ENCODE data around the gene PARD3.

The PARD3 gene

DNA sequence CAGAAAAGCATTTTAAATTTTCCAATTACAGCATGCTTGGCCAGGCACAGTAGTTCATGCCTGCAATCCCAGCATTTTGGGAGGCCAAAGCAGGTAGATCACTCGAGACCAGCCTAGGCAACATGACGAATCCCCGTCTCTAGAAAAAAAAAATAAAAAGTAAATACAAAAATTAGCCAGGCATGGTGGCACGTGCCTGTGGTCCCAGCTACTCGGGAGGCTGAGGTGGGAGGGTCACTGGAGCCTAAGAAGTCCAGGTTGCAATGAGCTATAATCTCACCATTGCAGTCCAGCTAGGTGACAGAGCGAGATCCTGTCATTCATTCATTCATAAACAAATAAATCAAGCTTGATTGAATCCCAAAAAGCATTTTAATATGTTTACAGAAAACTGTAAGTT lies 234.9 kb downstream of the PARD3 start:
- DNase-seq (ENCODE audit: low read depth), result no peak

DNA sequence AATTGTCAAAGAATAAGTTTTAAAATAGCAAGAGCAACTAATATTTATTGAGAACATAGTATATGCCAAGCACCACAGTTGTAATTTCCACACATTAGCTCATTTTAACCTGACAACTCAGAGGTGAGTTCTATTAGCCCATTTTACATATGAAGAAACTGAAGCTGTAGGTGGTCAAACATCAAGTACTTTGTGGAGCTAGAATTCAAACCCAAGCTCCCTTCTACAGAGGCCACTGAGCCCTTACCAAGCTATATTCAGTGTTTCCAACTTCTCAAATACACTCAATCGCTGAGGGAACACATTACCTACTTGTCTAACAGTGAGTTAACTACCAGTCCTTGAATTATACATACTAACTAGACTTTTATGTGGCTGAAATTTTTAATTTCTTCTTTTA lies 236.6 kb downstream of the PARD3 start:
- DNase-seq (ENCODE audit: low read depth), result no peak

DNA sequence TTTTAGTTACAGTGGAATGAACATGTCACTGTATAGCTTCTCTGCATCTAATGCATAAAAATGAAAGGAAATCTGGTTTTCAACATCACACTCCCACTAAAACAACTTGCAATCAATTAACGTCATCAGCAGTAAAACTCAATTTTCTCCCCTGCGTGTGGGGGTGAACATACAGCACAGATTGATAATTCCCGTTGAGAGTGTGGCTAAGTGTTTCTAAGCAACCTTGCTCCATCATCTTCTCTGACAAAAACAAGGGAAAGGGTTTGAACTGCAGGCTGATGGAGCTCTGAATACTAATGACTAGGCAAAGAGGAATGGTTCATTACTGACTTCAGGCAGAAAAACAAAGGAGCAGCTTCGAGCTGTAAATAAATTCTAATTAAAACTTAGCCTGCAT lies 238.3 kb downstream of the PARD3 start:
- DNase-seq (ENCODE audit: low read depth), result no peak

DNA sequence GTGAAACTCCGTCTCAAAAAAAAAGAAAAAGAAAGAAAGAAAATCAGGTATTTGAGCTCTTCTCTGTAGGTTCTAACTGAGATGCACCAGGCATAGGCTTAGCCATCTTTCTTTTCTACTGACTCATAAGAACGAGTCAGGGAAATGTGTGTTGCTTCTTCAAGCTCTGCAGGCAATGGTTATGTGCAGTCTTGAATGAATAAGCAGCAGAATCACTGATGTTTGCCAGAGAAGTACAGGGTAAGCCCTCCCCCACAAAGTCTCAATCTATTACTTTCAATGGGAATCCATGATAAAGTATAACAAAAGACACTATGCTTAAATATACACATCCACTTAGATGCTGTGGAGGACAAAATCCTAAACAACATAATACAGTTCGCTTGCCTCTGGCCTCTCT lies 239.2 kb downstream of the PARD3 start:
- no peak for DNase-seq (ENCODE audit: low read depth)

DNA sequence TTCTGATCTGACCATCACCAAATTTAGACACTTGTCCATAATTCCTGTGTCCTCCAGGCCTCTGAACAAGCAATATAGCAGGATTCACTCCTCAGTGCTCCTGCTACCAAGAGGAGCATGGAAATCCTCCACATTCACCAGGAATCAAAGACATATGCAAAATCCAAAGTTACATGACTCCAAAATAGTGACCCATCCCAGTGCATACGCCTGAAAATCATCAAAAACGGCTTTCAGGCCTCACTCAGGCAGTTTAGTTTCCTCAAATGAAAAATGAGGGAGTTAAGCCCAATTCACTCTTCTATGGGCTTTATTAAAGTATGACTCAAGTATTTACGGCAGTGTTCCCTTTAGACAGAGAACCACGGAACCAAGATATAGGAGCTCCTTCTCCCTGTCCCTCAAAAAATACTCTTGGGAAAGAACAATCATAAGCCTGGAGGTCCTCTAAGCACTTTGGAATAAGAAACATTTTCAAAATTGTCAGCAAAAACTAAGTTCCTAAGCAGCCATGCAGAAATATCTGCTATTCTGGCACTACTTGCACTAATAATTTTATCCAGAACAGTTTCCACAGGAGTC lies 240.7 kb downstream of the PARD3 start:
- no peak for DNase-seq (ENCODE audit: low read depth)

DNA sequence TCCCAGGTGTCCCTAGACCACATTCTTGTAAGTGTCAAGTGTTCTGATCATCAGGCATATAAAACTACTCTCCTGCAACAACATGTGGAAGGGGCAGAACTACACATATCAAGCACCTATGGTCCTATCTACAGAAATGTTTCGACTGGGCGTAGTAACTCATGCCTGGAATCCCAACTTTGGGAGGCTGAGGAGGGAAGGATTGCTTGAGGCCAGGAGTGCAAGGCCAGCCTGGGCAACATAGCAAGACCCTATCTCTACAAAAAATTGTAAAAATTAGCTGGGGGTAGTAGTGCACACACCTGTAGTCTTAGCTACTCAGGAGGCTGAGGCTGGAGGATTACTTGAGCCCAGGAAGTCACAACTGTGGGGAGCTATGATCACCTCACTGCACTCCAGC lies 244.2 kb downstream of the PARD3 start:
- no peak for DNase-seq (ENCODE audit: low read depth)

DNA sequence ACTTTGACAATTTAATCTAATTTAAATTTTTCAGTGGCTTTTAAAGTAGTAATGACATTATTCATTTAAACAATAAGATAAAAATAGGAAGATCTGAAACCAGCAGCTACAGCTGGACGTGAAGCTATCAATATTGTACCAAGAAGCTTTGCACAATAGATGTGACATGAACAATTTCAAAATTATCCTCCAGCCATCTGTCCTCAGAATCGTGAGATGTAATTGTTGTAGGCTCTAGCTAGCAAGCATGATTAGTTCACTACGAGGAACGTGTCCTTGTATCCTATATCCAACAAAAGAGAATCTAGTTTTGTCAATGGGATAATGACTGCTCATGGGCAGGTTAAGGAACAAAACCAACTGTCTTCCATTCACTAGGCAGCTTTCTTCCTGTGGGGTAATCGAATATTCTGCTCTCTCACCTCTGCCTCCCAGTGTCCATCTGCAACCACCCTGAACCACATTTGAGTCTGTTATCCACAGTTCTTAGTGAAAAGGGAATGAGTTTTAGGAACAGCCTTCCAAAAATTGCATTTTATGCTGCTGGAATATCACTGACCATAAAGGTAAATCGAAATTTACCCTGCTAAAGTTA lies 247.3 kb downstream of the PARD3 start:
- no peak for DNase-seq (ENCODE audit: low read depth)

DNA sequence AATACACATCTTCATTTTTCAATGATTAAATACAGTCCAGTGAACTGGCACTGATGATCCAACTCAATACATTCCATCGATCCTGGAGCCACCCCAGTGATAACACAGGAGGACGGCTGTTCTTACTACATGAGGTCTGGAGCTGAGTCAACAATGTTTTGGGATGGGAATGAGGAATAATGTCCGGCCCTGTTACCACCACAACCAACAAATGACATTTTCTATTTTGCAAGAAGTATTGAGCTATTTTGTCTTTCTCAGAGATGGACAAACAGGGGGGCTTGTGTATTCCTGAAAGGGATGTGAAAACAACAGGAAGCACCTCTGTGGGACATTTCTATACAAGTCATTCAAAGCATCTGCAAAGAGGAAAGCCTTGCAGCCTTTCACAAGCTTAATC lies 249.2 kb downstream of the PARD3 start:
- DNase-seq (ENCODE audit: low read depth), result no peak

DNA sequence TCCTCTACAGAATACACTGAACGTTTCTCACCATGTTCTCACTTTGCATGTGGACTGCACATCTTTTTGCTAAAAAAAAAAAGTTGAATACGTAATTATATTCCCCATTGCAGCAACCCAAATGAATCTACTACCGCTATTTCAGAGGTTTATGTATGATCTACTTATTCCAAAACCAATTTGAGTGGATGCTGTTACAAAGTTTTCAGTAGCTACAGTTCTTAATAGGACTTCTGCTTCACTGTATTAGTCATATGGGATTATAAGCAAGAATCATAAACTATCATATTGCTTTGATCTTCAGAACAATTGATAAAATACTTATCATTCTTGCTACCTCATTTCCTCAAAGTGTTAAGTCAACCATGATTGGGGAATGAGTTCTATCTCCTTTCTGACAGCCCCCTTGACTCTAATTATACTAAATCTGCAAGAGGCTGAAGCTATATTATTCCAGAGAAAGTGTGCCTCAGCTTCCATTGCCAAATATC lies 257.0 kb downstream of the PARD3 start:
- no peak for DNase-seq (ENCODE audit: low read depth)

DNA sequence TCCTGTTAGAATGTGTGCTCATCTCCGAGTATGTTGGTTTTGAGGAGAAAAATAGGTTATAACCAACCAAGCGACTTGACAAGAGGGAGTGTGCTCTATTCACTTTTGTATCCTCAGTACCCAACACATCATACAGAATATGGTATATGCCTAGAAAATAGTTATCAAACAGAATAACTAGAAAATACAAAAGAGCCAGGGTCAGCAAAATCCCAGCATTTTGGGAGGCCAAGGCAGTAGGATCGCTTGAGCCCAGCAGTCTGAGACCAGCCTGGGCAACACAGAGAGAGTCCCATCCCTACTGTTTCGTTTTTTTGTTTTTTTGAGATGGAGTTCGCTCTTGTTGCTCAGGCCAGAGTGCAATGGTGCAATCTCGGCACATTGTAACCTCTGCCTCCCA lies 257.9 kb downstream of the PARD3 start:
- no peak for DNase-seq (ENCODE audit: low read depth)

DNA sequence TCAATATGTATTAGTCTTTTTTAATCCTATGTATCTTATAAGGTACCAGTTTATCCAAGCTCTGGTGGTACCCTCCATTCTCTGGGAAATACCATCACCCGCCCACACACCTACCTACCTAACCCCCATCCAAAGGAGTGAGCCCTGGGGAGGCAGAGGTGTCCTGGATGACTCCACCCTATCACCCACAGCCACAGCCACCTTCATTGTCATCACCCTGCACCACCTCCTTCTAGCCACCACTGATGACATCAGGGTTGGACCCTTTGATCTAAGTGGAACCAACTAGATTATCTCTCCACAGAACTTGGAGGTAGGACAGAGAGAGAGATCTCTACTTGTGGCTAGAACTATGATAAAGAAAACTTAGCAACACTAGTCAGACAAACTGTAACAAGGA lies 259.4 kb downstream of the PARD3 start:
- no peak for DNase-seq (ENCODE audit: low read depth)

DNA sequence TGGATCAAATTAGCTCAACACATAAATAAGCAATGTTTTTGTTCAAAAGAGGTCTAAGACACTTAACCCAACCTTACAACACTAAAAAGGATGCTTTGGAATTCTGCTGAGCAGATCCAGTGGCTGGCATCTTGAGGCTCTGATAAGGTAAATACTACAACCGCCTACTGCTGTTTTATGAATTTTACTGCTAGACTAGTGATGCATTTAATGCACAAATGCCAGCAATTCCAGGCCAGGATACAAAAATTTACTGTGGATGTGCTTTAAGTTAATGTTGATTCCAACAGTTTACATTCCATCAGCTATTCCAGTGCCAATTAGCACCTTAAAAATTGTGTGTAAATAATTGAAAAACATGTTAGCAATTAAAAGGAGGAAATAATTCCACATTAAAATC lies 261.3 kb downstream of the PARD3 start:
- no peak for DNase-seq (ENCODE audit: low read depth)

DNA sequence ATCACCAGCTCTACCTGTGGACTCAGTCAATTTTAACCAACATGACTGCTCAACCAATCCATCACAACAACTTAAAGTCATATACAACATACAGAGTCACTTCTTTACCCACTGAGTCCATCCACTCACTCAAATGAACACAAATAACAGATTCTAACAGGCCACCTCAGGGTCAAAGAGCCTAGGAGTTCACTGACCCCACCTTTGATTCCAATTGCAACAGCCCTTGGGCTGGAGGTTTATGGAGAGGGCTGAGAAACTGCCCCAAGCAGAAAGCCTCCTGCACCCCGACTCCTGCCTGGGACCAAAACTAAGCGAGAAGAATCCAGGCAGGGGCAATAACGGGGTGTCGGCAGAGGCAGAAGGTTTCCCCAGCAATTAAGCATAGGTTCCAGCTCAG lies 263.8 kb downstream of the PARD3 start:
- DNase-seq (ENCODE audit: low read depth), result no peak

DNA sequence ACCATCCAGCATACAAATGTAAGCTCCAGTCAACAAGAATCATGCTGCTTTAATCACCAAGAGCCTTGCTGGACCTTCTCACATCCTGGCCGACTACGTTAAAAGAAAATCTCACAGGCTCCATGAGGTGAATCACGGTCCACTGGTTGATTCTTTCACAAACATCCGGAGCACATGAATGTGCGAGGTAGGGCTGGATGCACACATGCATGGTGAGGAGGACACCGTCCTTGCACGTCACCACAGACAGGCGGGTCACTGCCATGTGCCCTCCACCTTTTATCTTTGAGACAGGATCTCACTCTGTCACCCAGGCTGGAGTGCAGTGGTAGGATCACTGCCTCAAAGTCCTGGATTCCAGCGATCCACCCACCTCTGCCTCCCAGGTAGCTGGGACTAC lies 265.1 kb downstream of the PARD3 start:
- DNase-seq (ENCODE audit: low read depth), result no peak

DNA sequence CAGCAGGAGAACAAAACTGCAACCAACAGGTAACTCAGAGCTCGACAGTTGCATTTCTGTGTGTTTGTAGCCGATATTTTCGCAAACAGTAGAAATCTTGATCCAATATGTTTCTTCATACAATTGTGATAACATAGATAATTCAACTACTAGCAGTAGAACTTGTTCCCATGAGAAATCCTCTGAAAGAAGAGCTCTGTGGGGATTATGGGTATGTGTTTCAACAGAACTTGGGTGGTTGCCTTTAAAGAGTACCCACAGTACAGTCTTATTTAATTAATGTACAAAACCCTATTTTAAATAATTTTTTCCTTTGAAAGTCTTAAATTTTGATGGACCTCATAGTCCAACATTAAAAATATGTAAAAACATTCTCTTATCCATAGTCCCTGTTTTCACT lies 266.1 kb downstream of the PARD3 start:
- no peak for DNase-seq (ENCODE audit: low read depth)

DNA sequence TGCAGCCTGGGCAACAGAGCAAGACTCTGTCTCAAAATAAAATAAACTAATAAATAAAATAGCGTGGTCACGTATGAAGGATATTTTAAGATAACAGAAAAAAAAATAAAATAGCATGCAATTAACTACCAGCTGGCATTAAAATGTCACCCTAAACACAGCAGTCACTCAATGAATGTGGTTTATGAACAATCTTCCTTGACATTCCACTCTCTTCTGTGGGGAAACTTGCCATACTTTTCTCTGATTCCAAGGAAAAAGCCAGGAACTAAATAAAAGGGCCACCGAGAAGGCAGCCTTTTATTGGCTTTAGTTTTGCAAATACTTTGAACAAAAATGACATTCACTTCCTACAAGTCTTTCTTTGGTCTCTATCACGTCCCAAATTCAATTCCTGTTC lies 266.6 kb downstream of the PARD3 start:
- no peak for DNase-seq (ENCODE audit: low read depth)

DNA sequence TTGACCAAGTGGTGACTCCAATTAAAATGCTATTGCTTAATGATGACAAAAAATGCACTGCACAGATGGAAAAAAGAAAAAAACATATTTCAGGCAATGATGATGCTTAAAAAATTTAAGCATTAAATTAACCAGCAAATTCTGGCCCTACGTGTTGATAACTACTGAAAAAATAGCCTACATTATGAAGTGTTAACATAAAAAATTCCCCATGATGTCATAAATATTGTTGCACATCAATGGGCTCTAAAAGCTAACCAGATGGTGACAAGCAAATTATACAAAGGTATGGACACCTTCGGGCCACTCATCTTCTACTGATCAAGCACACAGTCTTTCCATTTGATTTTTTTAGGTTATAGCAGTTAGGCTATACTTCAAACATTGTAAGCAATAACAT lies 267.4 kb downstream of the PARD3 start:
- DNase-seq (ENCODE audit: low read depth), result no peak

DNA sequence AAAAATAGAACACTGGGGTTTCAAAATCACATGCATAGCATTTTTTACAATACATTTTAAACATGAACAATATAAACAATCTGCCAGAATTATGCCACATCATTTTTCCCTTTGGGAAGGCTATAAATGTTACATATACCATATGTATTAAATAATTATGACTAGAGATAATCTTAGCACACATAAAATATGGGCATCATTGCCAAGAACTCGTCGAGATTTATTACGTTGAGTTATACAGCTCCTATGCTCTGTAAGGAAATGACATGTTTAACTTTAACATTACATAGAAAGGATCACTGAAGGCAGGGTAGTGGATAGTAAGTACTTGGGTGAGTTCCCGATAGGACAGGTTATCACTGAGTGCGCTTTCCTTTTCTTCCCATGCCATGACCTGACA lies 267.8 kb downstream of the PARD3 start:
- no peak for DNase-seq (ENCODE audit: low read depth)

DNA sequence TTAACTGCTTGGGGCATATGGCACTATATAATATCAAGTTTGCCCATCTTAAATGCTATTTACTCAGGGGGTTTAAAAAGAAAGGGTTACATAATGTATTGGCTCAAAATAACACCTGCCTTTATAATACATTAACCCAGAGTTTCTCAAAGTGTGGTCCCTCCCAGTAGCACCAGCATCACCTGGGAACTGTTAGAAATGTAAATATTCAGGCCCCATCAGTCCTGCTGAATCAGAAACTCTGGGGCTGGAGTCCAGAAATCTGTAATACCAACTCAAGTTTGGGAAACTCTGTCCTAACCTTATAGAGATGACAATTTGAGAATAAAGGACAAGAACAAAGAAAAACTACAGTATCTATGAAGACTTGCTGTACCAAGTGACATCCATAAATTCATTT lies 270.7 kb downstream of the PARD3 start:
- no peak for DNase-seq (ENCODE audit: low read depth)

DNA sequence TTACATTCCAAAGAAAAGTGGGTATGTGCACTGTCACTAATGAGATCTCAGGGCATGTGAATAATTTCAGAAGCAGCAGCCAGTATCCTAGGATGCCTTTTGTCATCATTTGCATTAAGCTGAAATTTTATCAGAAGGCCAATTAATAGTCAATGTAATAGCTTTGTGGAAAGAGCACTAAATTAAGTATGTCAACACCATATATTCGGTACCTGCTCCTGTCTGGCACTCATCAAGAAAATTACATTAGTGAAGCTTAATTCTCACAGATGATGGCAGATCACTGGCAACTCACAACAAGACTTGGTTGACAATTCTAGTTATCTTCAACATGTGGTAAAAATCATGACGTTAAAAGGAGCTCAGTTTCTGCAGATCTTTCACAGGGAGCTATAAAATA lies 271.4 kb downstream of the PARD3 start:
- no peak for DNase-seq (ENCODE audit: low read depth)

DNA sequence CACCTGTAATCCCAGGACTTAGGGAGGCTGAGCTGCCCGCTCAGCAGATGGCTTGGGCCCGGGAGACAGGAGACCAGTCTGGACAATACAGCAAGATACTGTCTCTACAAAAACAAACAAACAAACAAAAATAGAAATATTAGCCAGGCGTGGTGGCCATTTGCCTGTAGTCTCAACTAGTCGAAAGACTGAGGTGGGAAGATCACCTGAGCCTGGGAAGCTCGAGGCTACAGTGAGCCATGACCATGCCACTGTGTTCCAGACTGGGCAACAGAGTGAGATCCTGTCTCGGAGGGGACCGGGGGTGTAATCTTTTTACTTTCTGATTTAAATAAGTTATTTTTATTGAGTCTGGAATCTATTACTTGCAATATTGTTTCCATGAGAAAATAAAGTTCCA lies 274.6 kb downstream of the PARD3 start:
- DNase-seq (ENCODE audit: low read depth), result no peak

DNA sequence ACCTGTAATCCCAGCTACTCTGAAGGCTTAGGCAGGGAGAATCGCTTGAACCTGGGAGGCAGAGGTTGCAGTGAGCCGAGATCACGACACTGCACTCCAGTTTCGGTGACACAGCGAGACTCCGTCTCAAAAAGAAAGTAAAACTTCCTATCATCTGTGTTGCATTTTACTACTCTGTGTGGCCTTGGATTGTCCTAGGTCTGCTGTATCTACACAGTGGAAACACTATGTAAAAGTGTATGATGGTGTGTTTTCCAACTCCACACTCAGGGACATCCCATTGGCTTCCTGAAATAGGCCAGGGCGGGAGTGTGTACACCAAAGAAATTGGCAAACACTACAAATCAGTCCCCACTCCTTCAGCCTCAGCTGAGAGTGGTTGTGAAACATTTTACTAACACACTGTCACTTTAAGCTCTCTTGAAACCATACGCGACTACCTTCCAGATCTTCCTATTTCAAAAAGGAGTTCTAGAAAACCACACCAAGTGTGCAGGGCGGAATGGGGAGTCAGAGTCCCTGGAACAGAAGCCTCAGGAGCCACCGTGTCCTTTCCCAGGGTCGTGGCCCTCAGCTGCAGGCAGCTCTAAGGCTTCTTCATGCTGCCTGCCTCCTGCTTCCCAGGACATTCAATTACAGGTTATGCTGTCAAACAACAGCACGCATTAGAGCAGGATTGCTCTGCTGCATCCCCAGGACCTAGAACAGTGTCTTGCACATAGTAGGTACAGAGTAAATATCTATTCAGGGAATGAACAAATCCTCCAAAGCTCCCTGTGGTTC lies 275.4 kb downstream of the PARD3 start:
- DNase-seq (ENCODE audit: low read depth), result no peak

DNA sequence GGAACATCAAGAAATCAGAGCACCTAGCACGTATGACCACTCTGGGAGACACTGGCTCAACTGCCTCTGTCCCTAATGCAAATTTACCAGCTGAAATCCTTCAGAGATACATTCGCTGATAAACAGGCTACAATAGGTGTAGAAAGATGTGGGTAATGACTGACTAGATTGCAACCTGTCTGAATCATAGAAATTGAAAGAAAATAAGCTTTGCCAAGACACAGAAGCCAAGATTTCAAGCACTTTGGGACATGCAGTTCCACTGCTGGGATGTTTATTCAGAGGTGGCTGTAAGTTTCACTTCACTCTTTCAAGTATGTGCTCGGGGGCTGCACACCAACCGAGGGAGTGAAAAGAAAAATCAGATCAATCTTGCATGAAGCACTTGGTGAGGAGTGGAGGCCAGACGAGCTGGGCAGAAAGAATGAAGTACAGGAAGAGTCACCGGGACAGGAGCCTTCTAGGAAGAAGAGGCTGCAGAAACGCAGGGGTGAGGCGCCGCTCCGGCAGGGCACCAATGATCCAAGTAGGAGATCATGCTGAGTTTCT lies 276.7 kb downstream of the PARD3 start:
- no peak for DNase-seq (ENCODE audit: low read depth)

Data from activated T-cell treated with anti-CD3 and anti-CD28 coated beads for 48 hours (primary cell).